Endothelial cell of umbilical vein (primary cell): ENCODE measurements around the gene AMELX. TPM values are rescaled to one million over a fixed set of nuclear protein-coding genes. Genes with fewer than 3 reads are reported as not detected.

Experiments used
- BruUV-seq: library from RNA; stranded (reverse); fragments of 400-500 nt; replicated peaks from 2 replicates; lab custom pipeline; 2021; lab: Mats Ljungman, UMichigan
- CTCF ChIA-PET: fragments of 300-600, 350-600 bp; sonication (Branson Sonifier 250); formaldehyde crosslinking; loops from one replicate; lab custom pipeline; 2021; ENCODE audit warnings: antibody characterized with exemption, inconsistent platforms; lab: Charles Lee
- POLR2A ChIA-PET: fragments of 300-600, 350-600 bp; sonication (Branson Sonifier 250); formaldehyde crosslinking; loops from one replicate; lab custom pipeline; 2021; ENCODE audit warnings: antibody characterized with exemption, inconsistent platforms; lab: Charles Lee
- DNase-seq: peaks from one replicate; pipeline ENCODE4 v3.0.0-alpha.2; 2011; ENCODE audit warnings: low read depth, low spot score
- FAIRE-seq: peaks from 2 replicates; lab custom pipeline; 2011; peaks lifted over from hg19 to GRCh38; lab: Jason Lieb, UNC
- H2AFZ ChIP-seq: 2 replicates; pipeline ENCODE4 v1.6.0; 2012; ENCODE audit warnings: low read depth, low read length, control low read depth, inconsistent platforms
- H3K27ac ChIP-seq: 2 replicates; pipeline ENCODE4 v1.5.1; 2011; ENCODE audit warnings: low read depth, mild to moderate bottlenecking, control low read depth, low read length, moderate library complexity; ENCODE audit not compliant: insufficient read depth
- H3K27me3 ChIP-seq, 2 experiments: 2 replicates each; pipeline versions ENCODE4 v1.6.0 to v1.6.1; 2011; ENCODE audit warnings: low read length in 2 of 2, mixed read lengths in 1 of 2; ENCODE audit not compliant: control insufficient read depth in 2 of 2, insufficient read depth in 2 of 2
- H3K36me3 ChIP-seq, 2 experiments: 2 replicates in 1 of 2; 3 replicates in 1 of 2; pipeline ENCODE4 v1.5.1; 2011; ENCODE audit warnings: low read length in 2 of 2, mild to moderate bottlenecking in 1 of 2, moderate library complexity in 1 of 2; ENCODE audit not compliant: control insufficient read depth in 2 of 2, insufficient read depth in 2 of 2; ENCODE audit errors: extremely low read depth in 1 of 2
- H3K4me1 ChIP-seq: 3 replicates; pipeline ENCODE4 v1.5.1; 2011; ENCODE audit warnings: mild to moderate bottlenecking, low read length; ENCODE audit not compliant: control insufficient read depth, insufficient read depth; ENCODE audit errors: extremely low read depth
- H3K4me2 ChIP-seq: 2 replicates; pipeline ENCODE4 v1.6.1; 2011; ENCODE audit warnings: low read length, control low read depth, mixed read lengths; ENCODE audit not compliant: insufficient read depth
- H3K4me3 ChIP-seq, 3 experiments: fragments of 200-600 bp in 1 of 3; sonication (generic), shearing (Covaris generic) in 1 of 3; replicated peaks in 1 of 3; 2 replicates each; pipeline ENCODE4 v1.5.1; 2011 to 2016; ENCODE audit warnings: control low read depth in 3 of 3, low read length in 3 of 3, mild to moderate bottlenecking in 2 of 3, inconsistent platforms in 1 of 3, low read depth in 1 of 3, moderate library complexity in 1 of 3; ENCODE audit not compliant: insufficient read depth in 1 of 3
- H3K79me2 ChIP-seq: 2 replicates; pipeline ENCODE4 v1.6.0; 2012; ENCODE audit warnings: low read length, inconsistent platforms; ENCODE audit not compliant: control insufficient read depth, insufficient read depth
- H3K9ac ChIP-seq: replicated peaks from 2 replicates; pipeline ENCODE3; 2011; ENCODE audit warnings: low read length, control low read depth; ENCODE audit not compliant: insufficient read depth; ENCODE audit errors: extremely low read depth
- H3K9me1 ChIP-seq: replicated peaks from 3 replicates; pipeline ENCODE4 v1.6.0; 2011; ENCODE audit warnings: mild to moderate bottlenecking, low read length; ENCODE audit not compliant: control insufficient read depth, insufficient read depth; ENCODE audit errors: extremely low read depth
- H3K9me3 ChIP-seq: replicated peaks from 2 replicates; pipeline ENCODE4 v1.5.1; 2012; ENCODE audit warnings: low read length, inconsistent platforms; ENCODE audit not compliant: control insufficient read depth, insufficient read depth
- H4K20me1 ChIP-seq: replicated peaks from 2 replicates; pipeline ENCODE3; 2011; ENCODE audit warnings: mild to moderate bottlenecking, low read length; ENCODE audit not compliant: control insufficient read depth, insufficient read depth; ENCODE audit errors: extremely low read depth
- CTCF ChIP-seq, 2 donors: IDR thresholded peaks; 1 replicate in 1 of 2; 2 replicates in 1 of 2; pipeline ENCODE4 v1.5.1; 2011; ENCODE audit warnings: low read length in 2 of 2, mild to moderate bottlenecking in 2 of 2, moderate library complexity in 2 of 2, control low read depth in 1 of 2, inconsistent platforms in 1 of 2, low read depth in 1 of 2; ENCODE audit not compliant: insufficient read depth in 1 of 2; ENCODE audit errors: extremely low read depth in 1 of 2
- EZH2 ChIP-seq: IDR thresholded peaks from 2 replicates; pipeline ENCODE4 v1.6.1; 2012; ENCODE audit warnings: borderline replicate concordance, low read depth, mild to moderate bottlenecking, moderate library complexity, low read length, inconsistent platforms; ENCODE audit not compliant: severe bottlenecking
- FOS ChIP-seq: IDR thresholded peaks from 2 replicates; pipeline ENCODE4 v1.6.1; 2011; ENCODE audit warnings: mild to moderate bottlenecking, low read length, moderate library complexity, borderline replicate concordance; ENCODE audit not compliant: insufficient read depth
- JUN ChIP-seq: IDR thresholded peaks from 2 replicates; pipeline ENCODE4 v1.6.1; 2011; ENCODE audit warnings: borderline replicate concordance, low read depth; ENCODE audit not compliant: insufficient read length, insufficient read depth
- MAX ChIP-seq: IDR thresholded peaks from 2 replicates; pipeline ENCODE4 v1.6.1; 2011; ENCODE audit not compliant: insufficient read depth, insufficient read length
- MYC ChIP-seq: IDR thresholded peaks from one replicate; pipeline ENCODE4 v1.6.1; 2011; ENCODE audit warnings: mild to moderate bottlenecking, low read depth, low read length
- POLR2A ChIP-seq: IDR thresholded peaks from 2 replicates; pipeline ENCODE4 v1.6.1; 2012; ENCODE audit warnings: low read depth, mild to moderate bottlenecking, control low read depth, low read length
- dilution Hi-C: fragments of 300-500 bp; cut with MboI; formaldehyde crosslinking; loops from one replicate; pipeline ENCODE4 v1.15.0; 2019; ENCODE audit warnings: low sequenced_read_pairs; ENCODE audit not compliant: extremely low pct_ligation_motif_present
- intact Hi-C: fragments of 100-400 bp; cut with micrococcal nuclease; formaldehyde crosslinking; loops from one replicate; pipeline ENCODE4 v1.10.0; 2022
- polyA plus RNA-seq, 4 experiments: library from polyadenylated mRNA; depleted of rRNA in 3 of 4; stranded (reverse) in 3 of 4; unstranded in 1 of 4; fragments of >200 nt; gene quantifications; 2 replicates each; pipeline versions ENCODE4 v1.2.1 to v1.2.3, GENCODE V29; 2011 to 2012; ENCODE audit warnings: missing spikeins in 1 of 4
- total RNA-seq: library from RNA; stranded (reverse); gene quantifications from 2 replicates; pipeline ENCODE4 v1.2.3, GENCODE V29; 2021

Gene AMELX
- total and polyA plus RNA-seq, 2 donors (not counting 3 experiments of a cell fraction or from before 2014, with no cell fraction given) = not detected

- Histone ChIP-seq H3K9ac (no peak overlapping the region), H3K4me3 (no peak overlapping the region), H2AFZ (no peak overlapping the region), H3K27ac (no peak overlapping the region), H3K9me1 (no peaks in the 10 kb centered on the region), H3K79me2 (no peaks in the 10 kb centered on the region), H4K20me1 (no peaks in the 10 kb centered on the region), H3K4me1 (no peaks in the 10 kb centered on the region), H3K27me3 (no peaks in the 10 kb centered on the region), H3K4me2 (no peak overlapping the region), H3K36me3 (no peaks in the 10 kb centered on the region), H3K9me3 (no peaks in the 10 kb centered on the region)
- intact Hi-C loops = no loop called here
- FAIRE-seq (no peak), DNase-seq (no peak)
- dilution Hi-C loops = no loop called here
- no peak for TF ChIP-seq POLR2A
- no peak for TF ChIP-seq CTCF (IDR thresholded peaks at IDR 0.05; ENCODE audit: extremely low read depth in 1 of 2, insufficient read depth in 1 of 2, low read depth in 1 of 2, low read length in 2 of 2)
- TF ChIP-seq EZH2 = no peak
- no peak for TF ChIP-seq MYC
- CTCF ChIA-PET = no interaction called here
- no TSS peak for BruUV-seq
- POLR2A ChIA-PET = no interaction called here
Observed at GRCh38 chrX:11331788-11332187, 38.6 kb downstream of the AMELX start.

GRCh38 chrX:11334165-11334564 lies 41.0 kb downstream of the AMELX start:
- TF ChIP-seq MAX = no peak
- TF ChIP-seq EZH2 = no peak
- TF ChIP-seq FOS = no peak
- TF ChIP-seq POLR2A = no peak
- no peak for TF ChIP-seq JUN
- DNase-seq (no peak), FAIRE-seq (no peak)
- dilution Hi-C loops = no loop called here
- no peaks in the 10 kb centered on the region for H3K36me3 ChIP-seq
- H3K9ac ChIP-seq = no peak overlapping the region
- H4K20me1 ChIP-seq = no peaks in the 10 kb centered on the region
- H3K27me3 ChIP-seq = no peaks in the 10 kb centered on the region
- H3K9me1 ChIP-seq = no peaks in the 10 kb centered on the region
- CTCF ChIA-PET = no interaction called here
- H3K4me2 ChIP-seq = no peak overlapping the region
- no peak overlapping the region for H3K27ac ChIP-seq
- H3K4me1 ChIP-seq = no peaks in the 10 kb centered on the region
- no TSS peak for BruUV-seq
- no peak overlapping the region for H3K4me3 ChIP-seq
- no peaks in the 10 kb centered on the region for H3K9me3 ChIP-seq
- POLR2A ChIA-PET = no interaction called here
- no peaks in the 10 kb centered on the region for H3K79me2 ChIP-seq
- intact Hi-C loops = no loop called here
- no peak overlapping the region for H2AFZ ChIP-seq
